Hematopoietic multipotent progenitor cell treated with erythropoietin and hydrocortisone succinate and interleukin-3 and kit ligand, for 8 days (in vitro differentiated cells): ENCODE measurements around the gene NSD1.

Source experiments
- DNase-seq: peaks from one replicate; pipeline ENCODE4 v3.0.0-alpha.2; 2015

The NSD1 gene, protein sequence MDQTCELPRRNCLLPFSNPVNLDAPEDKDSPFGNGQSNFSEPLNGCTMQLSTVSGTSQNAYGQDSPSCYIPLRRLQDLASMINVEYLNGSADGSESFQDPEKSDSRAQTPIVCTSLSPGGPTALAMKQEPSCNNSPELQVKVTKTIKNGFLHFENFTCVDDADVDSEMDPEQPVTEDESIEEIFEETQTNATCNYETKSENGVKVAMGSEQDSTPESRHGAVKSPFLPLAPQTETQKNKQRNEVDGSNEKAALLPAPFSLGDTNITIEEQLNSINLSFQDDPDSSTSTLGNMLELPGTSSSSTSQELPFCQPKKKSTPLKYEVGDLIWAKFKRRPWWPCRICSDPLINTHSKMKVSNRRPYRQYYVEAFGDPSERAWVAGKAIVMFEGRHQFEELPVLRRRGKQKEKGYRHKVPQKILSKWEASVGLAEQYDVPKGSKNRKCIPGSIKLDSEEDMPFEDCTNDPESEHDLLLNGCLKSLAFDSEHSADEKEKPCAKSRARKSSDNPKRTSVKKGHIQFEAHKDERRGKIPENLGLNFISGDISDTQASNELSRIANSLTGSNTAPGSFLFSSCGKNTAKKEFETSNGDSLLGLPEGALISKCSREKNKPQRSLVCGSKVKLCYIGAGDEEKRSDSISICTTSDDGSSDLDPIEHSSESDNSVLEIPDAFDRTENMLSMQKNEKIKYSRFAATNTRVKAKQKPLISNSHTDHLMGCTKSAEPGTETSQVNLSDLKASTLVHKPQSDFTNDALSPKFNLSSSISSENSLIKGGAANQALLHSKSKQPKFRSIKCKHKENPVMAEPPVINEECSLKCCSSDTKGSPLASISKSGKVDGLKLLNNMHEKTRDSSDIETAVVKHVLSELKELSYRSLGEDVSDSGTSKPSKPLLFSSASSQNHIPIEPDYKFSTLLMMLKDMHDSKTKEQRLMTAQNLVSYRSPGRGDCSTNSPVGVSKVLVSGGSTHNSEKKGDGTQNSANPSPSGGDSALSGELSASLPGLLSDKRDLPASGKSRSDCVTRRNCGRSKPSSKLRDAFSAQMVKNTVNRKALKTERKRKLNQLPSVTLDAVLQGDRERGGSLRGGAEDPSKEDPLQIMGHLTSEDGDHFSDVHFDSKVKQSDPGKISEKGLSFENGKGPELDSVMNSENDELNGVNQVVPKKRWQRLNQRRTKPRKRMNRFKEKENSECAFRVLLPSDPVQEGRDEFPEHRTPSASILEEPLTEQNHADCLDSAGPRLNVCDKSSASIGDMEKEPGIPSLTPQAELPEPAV (N-terminal part only)

DNA sequence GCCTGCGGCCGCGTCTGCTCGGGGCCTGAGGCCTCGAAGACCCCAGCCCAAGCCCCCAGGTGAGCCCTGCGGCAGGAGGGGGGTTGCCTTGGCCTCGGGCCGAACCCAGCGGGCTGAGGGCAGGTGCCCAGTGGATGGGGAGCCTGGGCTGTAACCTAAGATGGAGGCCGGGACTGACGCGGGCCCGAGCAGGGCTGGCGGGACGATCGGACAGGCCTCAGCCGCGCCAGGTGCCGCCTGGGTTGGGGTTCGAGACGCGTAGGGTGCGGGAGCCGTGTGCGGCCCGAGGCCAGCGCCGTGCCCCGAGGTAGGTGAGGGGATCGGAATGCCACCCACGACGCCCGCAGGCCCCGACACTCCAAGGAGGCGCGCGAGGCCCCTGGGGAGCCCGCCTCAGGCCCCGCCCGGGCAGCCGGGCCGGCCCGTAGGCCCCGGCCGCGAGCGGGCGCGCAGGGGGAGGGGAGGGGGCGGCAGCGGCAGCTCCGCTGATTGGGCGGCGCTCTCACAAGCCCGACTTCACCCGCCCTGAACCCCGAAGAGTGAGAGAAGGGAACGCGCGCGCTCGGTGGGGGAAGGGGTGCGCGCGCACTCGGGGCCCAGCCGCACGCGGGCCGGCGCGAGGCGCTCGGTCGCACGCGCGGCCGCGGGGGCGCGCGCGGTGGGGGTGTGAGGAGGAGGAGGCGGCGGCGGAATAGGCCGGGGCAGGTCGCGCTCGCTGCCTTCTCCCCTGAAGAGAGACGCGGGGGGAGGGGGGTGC is at the start of gene NSD1:
TSS of gene NSD1 (plus strand) at position 678 of the 757 bp plus-strand sequence. CDS start 1,331 bp downstream, outside the sequence.
- DNase-seq, result peak; percentile 96

DNA sequence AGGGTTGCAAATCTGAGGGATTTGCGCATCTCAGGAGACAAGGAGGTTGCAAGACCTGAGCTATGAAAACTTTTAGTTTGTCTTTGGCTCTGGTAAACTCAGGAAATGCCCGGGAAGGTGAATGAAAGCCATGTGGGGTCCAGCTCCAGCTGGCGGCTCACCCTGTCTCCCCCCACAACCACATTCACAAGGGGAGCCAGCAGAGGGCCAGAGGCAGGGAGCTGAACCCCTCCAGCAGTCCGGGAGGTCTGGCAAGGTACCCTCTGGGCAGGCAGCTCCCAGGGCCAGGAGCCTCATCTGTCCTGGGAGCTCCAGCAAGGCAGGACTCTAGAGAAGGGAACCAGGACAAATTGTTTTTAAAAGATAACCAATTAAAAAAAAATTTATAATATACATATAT is 49.4 kb upstream of the NSD1 start:
- no peak for DNase-seq

DNA sequence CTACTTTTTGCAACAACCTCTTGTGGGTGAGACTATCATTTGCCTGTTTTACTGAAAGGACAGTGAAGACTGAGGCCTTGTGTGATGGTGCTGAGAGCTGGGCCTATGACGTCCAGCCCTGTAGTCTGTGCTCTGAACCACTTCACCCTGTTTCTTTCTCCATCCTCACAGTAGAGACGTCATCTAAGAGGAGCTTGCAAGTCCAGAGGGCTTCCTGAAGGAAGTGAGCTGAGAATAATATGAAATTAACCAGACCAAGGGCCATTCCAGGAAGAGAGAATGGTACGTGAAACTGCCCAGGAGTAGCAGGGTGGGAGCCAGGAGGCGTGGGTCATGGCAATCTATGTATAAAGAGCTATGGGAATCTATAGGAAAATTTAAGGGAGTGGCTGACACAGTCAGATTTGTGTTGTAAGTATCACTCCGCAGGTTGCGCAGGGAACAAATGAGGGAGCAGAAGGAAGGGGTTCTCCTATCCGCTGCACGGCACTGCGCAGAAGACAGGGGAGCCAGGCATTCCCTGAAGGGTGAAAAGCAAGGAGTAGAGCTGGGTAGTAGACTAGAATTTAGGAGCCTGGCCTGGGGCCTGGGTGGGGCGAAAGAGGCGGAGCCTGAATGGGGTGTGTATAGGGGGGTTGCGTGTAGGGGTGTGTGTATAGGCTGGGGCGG is 47.5 kb upstream of the NSD1 start:
- DNase-seq, result peak; percentile 7

DNA sequence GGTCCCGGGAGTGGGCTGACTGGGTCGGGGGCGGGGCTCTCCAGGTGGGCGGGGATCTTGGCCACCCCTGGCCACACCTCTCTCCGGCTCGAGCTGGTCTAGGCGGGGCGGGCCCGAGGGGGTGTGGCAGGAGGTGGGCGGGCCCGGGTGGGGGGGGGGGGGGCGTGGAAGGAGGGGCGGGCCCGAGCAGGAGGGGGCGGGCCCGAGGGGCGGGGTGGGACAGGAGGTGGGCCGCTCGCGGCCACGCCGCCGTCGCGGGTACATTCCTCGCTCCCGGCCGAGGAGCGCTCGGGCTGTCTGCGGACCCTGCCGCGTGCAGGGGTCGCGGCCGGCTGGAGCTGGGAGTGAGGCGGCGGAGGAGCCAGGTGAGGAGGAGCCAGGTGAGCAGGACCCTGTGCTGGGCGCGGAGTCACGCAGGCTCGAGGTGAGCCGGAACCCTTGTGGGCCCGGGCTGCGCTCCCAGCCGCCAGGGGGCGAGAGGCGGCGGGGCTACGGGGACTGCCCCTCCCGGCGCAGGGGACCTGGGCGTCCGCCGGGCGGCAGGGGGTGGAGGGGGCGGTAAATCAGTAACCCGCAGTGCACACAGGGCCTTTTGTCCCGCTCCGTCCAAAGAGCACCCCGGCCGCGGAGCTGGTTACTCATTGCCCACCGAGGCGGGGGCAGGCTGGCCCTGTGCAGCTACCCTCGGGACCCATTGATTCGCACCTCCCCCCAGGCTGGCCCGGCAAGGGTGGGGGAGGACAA is 46.7 kb upstream of the NSD1 start, which contains the start of gene FGFR4:
TSS of gene FGFR4 (plus strand) at position 262 of the 744 bp plus-strand sequence. CDS start 2,688 bp downstream, outside the sequence.
- peak; percentile 79 for DNase-seq

DNA sequence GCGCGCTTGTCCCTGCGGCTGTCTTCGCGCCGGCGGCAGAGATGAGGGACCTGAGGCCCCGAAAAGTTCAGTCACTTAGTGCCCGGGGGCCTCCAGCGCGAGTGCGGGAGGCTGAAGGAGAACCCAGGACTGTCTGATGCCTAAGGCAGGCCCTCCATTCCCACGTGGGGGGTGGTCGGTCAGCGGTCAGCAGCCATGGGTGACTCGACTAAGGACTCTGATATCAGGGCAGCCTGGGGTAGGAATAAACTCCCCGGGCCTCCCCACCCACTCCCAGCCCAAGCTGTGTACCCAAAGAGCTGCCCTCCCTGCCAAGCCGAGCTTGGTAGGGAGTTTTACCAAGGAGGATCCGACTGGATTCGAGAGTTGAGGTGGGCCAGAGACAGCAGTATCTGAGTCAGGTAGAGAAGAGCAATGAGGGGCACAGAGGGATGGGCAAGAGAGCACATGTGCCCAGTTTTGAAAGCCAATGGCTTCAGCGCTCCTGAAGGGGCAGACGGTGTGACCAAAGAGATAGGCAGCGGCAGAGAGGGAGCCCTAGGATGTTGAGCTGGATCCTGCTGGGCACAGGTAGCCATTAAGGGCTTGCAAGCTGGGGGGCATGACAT is 46.1 kb upstream of the NSD1 start:
- no peak for DNase-seq

DNA sequence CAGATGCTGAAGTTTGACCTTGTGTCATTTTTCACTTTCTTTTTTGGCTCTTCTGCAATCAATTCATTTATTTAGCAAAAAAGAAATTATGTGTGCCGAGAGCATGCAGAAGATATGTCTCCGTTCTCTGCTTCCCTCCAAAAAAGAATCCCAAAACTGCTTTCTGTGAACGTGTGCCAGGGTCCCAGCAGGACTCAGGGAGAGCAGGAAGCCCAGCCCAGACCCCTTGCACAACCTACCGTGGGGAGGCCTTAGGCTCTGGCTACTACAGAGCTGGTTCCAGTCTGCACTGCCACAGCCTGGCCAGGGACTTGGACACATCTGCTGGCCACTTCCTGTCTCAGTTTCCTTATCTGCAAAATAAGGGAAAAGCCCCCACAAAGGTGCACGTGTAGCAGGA is 44.4 kb upstream of the NSD1 start:
- no peak for DNase-seq

DNA sequence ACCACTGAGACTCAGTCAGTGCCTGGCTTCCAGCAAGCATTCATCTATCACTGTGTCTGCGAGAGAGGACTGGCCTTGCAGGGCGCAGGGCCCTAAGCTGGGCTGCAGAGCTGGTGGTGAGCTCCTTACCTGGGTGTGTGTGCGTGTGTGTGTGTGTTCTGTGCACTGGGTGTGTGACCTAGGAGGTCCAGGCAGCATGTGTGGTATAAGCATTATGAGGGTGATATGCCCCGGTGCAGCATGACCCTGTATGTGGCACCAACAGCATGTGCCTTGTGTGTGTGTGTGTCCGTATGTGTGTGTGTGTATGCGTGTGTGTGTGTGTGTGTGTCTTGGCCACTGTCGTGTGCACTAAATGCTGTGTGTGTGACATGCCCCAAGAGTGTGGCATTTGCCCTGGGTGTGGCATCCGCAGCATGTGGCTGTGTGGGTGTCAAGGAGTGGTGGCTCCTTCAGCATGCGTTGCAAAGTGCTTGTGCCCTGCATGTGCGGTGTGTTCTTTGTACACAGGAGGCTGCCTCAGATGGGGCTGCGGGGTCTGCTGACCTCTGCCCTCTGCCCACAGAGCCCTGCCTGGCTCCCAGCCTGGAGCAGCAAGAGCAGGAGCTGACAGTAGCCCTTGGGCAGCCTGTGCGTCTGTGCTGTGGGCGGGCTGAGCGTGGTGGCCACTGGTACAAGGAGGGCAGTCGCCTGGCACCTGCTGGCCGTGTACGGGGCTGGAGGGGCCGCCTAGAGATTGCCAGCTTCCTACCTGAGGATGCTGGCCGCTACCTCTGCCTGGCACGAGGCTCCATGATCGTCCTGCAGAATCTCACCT is 43.5 kb upstream of the NSD1 start:
- no peak for DNase-seq

DNA sequence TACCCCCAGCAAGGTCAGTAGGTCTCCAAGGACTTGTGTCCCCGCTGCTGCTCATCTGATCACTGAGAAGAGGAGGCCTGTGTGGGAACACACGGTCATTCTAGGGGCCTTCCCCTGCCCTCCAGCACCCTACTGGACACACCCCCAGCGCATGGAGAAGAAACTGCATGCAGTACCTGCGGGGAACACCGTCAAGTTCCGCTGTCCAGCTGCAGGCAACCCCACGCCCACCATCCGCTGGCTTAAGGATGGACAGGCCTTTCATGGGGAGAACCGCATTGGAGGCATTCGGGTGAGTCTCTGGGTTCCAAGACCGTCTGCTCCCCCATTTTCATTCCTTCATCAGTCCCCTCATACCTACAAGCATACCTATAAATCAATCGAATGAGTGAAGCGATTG is 42.8 kb upstream of the NSD1 start:
- DNase-seq, result no peak

DNA sequence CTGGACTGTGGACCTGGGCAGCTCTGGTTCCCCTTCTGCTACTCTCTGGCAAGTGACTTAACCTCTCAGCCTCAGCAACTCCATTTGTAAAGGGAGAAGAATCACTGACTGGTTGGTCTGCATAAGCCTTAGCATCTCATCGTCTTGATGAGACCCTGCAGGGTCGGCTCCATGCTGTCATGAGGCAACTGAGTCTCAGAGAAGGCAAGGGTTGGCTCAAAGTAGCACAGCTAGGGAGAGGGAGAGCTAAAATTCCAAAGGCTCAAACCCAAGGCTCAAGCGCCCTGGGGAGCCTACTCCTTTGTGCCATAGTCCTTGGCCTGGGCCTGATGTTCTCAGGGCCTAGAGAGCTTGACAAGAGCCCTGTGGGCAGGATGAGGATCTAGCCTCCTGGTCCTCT is 42.3 kb upstream of the NSD1 start:
- no peak for DNase-seq

DNA sequence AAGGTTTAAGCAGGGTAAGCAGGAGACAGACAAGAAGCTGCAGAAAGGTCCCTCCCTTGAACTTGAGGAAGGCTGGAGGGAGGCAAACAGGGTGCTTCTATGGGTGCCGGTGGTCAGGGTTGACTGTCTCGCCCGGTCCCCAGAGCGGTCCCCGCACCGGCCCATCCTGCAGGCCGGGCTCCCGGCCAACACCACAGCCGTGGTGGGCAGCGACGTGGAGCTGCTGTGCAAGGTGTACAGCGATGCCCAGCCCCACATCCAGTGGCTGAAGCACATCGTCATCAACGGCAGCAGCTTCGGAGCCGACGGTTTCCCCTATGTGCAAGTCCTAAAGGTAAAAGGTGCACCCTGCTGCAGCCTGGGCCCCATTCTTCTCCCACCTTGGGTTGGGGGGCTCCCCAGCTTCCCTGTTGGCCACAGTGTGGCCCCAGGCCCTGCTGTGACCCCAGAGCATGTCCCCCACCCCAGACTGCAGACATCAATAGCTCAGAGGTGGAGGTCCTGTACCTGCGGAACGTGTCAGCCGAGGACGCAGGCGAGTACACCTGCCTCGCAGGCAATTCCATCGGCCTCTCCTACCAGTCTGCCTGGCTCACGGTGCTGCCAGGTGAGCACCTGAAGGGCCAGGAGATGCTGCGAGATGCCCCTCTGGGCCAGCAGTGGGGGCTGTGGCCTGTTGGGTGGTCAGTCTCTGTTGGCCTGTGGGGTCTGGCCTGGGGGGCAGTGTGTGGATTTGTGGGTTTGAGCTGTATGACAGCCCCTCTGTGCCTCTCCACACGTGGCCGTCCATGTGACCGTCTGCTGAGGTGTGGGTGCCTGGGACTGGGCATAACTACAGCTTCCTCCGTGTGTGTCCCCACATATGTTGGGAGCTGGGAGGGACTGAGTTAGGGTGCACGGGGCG is 41.1 kb upstream of the NSD1 start:
- no peak for DNase-seq

DNA sequence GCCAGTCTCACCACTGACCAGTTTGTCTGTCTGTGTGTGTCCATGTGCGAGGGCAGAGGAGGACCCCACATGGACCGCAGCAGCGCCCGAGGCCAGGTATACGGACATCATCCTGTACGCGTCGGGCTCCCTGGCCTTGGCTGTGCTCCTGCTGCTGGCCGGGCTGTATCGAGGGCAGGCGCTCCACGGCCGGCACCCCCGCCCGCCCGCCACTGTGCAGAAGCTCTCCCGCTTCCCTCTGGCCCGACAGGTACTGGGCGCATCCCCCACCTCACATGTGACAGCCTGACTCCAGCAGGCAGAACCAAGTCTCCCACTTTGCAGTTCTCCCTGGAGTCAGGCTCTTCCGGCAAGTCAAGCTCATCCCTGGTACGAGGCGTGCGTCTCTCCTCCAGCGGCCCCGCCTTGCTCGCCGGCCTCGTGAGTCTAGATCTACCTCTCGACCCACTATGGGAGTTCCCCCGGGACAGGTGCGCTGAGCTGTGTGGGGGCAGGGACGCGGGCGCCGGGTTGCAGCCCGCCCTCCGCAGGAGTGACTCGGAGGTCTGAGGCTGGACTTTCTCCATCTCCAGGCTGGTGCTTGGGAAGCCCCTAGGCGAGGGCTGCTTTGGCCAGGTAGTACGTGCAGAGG is 40.4 kb upstream of the NSD1 start:
- no peak for DNase-seq

DNA sequence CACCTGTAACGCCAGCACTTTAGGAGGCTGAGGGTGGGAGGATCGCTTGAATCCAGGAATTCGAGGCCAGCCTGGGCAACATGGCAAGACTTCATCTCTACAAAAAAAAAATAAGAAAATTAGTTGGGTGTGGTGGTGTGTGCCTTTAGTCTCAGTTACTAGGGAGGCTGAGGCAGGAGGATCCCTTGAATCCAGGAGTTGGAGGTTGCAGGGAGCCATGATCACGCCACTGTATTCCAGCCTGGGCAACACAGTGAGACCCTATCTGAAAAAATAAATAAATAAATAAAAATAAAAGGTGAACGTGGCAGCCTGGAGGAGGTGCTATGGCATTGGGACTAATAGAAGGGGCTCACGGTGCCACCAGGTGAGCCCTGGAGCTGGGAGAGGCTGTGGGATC is 39.8 kb upstream of the NSD1 start:
- DNase-seq, result no peak

DNA sequence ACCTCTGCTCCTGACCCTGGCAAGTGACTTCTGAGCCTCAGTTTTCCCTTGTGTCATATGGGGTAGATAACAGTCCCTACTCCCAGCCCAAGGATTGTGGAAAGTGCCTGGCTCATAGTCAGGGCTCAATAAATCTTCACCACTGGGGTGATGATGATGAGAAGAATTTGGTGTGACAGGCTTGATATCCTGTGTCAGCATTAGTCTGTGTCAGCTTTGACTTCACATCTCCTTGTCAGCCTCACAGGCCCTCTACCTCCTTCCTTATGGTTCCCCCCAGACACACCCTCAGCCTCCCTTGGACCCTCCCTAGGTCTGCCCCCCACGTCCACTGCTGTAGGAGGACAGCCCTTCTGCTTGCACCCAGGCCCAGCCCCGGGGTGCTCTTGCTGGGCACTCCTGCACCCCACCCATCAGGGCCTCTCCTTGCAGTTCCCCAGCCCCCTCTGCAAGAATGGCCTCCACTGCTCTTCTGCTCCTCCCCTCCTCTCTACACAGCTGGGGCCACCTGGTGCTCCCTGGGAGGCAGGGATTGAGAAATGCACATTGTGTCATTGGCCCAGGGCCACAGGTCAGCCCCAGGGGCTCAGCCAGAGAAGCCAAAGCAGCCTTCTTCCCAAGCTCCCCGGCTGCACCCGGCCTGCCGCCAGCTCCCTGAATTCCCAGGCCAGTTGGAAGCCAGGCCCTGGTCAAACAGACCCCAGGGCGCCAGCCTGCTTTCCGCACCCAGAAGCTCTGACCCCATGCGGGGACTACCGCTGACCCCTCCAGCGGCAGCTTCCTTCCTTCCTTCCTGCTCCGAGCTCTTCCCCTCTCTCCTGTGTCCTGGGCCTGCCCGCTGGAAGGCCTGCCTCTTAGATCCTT is 39.1 kb upstream of the NSD1 start:
- no peak for DNase-seq

DNA sequence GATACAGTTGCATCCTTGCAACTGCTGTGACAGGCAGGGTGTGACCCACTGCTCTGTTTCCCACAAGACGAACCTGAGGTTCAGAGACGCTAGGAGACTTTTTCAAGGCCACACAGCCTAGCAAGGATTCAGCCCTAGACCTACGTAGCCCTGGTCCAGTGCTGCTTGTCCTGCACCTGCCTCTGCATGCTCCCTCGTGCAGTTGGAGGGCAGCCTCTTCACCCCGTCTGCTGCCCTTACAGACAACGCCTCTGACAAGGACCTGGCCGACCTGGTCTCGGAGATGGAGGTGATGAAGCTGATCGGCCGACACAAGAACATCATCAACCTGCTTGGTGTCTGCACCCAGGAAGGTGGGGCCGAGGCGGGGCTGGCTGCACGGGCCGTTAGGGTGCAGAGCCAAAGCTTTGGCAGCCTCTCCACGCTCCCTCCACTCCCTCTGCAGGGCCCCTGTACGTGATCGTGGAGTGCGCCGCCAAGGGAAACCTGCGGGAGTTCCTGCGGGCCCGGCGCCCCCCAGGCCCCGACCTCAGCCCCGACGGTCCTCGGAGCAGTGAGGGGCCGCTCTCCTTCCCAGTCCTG is 38.4 kb upstream of the NSD1 start:
- no peak for DNase-seq

DNA sequence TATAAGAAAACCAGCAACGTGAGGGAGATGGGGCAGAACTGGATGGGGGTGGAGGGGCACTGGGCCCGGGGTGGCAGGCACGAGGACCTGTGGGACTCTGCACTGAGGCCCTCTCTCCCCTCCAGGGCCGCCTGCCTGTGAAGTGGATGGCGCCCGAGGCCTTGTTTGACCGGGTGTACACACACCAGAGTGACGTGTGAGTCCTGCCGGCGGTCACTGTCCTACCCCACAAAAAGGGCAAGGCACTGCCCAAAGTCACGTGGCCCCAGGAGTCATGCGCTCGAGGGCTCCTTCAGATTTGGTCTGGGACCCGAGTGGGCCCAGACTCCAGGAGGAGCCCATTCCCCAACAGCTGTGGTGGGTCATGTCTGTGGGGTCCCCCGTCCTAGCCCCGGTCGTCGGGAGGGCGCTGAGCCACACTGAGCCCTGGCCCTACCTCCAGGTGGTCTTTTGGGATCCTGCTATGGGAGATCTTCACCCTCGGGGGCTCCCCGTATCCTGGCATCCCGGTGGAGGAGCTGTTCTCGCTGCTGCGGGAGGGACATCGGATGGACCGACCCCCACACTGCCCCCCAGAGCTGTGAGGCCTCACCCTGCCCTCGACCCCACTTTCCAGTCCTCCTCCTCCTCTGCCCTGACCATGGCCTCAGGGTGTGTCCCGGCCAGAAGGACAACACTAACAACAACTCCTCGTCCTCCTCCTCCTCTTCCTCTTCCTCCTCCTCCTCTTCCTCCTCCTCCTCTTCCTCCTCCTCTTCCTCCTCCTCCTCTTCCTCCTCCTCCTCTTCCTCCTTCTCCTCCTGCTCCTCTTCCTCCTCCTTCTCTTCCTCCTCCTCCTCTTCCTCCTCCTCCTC is 37.2 kb upstream of the NSD1 start:
- DNase-seq, result no peak
